ENCODE results near the gene PTMS. TPM values are rescaled to one million over a fixed set of nuclear protein-coding genes. Genes with fewer than 3 reads are reported as not detected.

Gene PTMS
- total RNA-seq, 1 donor from 2014 or later: 288 TPM

DNA sequence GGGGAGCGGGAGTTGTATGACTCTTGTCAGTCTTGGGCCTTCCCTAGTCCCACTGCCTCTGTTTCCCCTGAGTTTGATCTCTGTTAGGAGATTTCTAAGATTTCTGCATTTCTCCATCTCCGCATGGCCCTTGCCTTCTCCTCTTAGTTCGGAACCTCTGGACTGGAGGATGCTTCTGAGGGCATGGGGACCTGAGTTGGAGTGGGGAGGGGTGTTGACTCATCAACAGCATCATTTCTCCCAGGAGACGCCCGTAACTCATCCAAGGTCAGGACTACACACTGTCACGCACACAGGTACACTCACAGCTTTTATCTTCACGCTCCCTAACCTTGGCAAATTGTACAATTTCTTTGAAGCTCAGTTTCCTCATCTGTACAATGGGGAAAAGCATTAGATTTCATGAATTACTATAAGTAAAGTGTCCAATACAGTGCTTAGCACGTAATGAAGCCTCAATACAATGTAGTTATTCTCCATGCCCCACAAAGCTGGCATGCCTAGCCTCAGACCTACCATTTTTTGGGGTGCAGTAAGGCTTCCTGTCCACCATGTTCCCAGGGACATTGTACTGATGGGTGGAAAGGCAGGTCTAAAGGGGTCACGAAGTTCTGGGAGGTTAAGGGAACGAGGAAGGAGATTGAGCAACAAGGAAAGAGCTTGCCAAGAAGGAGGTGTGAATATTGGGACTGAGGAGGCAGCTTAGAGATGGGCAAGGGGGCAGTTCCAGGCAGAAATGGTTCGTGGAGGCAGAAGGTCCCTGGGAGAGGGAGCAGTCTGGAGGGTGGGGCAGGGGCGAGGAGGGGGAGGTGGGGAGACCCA, 5.6 kb downstream of the PTMS start:
- no peak for DNase-seq (ENCODE audit: low spot score)

GRCh38 chr12:6772331-6772695, 6.2 kb downstream of the PTMS start, which contains the start of gene LAG3:
Gene LAG3 (plus strand): TSS chr12:6772520. CDS start chr12:6772853, 333 bp downstream.
- no peak for DNase-seq (ENCODE audit: low spot score)

DNA sequence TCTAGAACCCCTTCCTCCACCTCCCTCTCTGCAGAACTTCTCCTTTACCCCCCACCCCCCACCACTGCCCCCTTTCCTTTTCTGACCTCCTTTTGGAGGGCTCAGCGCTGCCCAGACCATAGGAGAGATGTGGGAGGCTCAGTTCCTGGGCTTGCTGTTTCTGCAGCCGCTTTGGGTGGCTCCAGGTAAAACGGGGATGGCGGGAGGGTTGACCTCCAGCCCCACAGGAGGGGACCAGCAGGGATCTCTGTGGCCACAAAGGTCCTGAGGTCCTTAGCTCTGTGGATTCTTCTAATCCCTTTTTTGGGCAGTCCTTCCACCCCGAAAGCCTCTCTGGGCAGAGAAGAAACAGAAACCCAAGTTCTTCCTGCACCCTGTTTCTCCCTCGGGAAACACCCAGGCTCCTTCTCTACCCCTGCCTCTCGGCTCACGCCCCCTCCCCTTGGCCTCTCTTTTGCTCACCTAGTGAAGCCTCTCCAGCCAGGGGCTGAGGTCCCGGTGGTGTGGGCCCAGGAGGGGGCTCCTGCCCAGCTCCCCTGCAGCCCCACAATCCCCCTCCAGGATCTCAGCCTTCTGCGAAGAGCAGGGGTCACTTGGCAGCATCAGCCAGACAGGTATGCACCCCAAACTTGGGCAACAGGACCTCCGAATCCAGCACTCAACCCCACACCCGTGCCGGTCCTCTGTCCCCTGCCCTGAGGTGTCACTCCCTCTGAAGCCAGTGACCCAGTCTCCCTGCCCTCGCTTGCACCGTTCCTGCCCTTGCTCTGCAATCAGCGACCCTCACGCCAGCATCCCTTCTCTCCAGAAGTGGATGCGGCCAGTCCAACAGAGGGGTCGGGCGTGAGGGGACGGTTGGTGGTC, 6.8 kb downstream of the PTMS start:
- DNase-seq (ENCODE audit: low spot score): no peak

DNA sequence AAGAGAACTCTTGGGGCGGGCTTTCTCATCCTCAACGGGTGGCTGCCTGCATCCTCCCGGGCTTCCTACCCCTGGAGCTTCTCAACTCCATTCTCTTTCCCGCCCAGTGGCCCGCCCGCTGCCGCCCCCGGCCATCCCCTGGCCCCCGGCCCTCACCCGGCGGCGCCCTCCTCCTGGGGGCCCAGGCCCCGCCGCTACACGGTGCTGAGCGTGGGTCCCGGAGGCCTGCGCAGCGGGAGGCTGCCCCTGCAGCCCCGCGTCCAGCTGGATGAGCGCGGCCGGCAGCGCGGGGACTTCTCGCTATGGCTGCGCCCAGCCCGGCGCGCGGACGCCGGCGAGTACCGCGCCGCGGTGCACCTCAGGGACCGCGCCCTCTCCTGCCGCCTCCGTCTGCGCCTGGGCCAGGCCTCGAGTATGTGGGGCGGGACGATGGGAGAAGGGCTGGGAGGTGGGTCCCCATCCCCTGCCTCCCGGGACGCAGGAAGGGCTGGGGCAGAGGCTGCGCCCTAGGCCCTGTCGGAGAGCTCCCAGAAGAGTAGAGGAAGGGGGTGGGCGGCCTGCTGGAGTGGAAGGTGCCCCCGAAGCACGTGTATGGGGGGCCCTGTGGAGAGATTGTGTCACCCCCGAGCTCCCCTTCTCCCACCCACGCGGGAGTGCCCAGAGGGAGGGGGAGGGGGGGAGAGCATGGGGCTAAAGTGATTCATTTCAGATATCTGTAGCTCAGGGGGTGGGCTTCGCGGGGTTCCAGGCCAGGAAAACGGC, 7.6 kb downstream of the PTMS start:
- no peak for DNase-seq (ENCODE audit: low spot score)

GRCh38 chr12:6774499-6775062, 8.4 kb downstream of the PTMS start:
- no peak for DNase-seq (ENCODE audit: low spot score)

DNA sequence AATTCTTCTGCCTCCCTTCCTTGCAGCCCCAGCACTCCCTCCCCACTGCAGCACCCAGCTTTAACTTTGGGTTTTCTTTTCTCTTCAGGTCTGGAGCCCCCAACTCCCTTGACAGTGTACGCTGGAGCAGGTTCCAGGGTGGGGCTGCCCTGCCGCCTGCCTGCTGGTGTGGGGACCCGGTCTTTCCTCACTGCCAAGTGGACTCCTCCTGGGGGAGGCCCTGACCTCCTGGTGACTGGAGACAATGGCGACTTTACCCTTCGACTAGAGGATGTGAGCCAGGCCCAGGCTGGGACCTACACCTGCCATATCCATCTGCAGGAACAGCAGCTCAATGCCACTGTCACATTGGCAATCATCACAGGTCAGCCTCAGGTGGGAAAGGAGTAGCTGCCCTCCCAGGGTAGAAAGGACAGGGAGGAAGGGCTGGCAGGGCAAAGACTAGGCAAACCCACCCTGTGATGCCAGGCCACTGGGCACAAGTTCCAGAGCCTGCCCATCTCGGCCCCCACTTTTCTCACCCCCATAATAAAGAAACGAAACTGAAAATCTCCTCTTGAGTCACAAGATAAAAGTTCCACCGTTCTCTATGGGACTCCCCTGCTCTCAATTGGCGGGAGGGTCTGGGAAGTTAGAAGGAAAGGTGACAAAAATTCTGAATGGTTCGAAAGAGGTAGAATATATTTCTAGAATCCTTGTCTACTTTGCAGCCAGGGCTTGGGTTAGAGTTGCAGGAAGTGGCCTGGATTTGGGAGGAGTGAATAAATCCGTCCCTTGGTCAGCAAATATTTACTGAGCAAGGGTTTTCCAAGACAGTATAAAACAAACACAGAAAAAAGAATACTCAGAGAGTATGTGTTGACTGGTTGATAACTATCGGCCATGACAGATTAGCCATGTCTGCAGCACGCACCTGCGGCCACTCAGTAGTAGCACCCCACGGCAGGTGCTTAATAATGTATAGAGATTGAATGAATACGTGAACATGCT, 9.3 kb downstream of the PTMS start:
- DNase-seq (ENCODE audit: low spot score): no peak

- DNase-seq (ENCODE audit: low spot score): no peak
Measured at GRCh38 chr12:6777386-6777785, 11.2 kb downstream of the PTMS start.

DNA sequence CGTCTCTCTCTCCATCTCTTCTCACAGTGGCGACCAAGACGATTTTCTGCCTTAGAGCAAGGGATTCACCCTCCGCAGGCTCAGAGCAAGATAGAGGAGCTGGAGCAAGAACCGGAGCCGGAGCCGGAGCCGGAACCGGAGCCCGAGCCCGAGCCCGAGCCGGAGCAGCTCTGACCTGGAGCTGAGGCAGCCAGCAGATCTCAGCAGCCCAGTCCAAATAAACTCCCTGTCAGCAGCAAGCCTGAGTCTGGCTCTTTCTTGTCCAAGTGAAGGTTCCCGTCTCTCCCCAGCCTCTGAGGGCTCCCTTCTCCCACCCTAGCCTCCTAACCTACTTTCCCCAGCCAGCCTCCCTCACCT, 12.0 kb downstream of the PTMS start:
- no peak for DNase-seq (ENCODE audit: low spot score)

DNA sequence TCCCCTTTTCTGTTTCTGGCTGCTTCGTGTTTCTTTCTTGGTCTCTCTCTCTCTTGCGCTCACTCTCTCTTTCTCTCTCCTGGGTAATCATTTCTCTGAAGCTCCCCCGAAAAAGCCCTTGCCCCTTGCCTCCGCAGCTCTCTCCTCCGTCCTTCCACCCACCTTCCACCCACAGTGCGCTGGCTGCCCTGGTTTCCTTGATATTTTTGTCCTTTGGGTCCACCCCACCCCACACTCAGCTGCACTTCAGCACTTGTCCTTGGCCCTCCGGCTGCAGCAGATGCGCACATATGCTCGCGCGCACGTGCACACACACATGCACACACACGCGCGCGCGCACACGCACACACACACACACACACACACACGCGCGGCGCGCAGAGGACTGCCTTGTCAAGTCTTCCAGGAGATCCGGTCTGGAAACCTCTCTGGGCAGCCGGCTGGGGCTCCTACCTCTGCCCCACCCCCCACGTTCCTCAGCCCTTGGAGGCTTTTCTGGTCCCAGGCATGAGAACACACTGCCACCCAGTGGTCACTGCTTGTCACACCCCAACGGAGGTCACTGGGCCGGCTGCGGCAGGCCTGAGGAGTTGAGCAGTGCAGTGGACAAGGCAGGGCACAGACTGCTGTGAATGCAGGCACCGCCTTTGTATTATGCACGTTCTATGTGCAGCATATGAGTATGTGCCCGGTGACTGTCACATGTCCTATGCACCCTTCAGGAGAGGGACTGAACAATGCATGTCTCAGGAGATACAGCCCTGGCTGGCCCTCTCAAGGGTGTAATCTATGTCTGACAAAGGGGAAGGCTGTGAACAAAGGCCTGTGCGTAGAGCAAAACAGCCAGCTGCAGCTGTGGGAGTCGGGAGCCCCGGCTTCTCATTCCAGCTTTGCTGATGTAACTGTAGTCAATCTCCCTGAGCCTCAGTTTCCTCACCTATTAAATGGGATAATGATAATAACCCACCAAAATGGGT, 12.7 kb downstream of the PTMS start:
- peak; percentile 96 for DNase-seq (ENCODE audit: low spot score)

GRCh38 chr12:6779708-6780432, 13.7 kb downstream of the PTMS start:
- no peak for DNase-seq (ENCODE audit: low spot score)

- DNase-seq (ENCODE audit: low spot score): no peak
Measured at GRCh38 chr12:6780573-6780972, 14.4 kb downstream of the PTMS start.

- DNase-seq (ENCODE audit: low spot score): no peak
Measured at GRCh38 chr12:6782119-6782518, 16.0 kb downstream of the PTMS start.

DNA sequence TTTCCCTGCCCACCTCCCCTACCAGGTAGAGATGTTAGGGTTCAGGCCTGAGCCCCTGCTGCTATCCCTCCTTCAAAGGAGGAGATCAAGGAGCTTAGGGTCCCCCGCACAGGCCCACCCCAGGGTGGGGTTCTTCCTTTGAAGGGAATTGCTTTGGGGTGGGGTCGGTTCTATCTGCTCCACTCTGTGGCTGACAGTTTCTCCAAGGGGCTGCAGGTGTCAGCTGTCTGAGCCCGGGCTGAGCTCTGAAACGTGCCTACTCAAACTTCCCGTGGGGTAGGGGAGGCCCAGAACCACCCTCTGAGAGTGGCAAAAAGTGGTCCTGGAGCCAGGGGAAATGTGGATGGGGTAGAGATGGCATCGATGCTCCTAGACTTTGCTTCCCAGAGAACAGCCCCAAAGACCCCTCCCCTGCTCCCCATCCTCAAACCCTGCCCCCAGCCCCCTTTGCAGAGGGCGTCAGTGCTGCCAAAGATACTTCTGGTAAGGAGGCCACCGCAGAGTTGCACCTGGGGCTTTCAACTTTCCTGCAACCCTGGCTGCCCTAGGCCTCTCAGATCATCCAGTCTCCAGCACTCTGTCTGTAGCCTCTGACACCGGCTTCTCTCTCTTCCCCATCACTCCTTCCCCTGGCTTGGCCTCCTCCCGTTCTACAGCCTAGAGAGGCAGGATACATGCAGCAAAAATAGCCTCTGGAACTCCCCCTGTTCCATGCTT, 16.8 kb downstream of the PTMS start:
- no peak for DNase-seq (ENCODE audit: low spot score)

GRCh38 chr12:6783828-6784227, 17.7 kb downstream of the PTMS start:
- DNase-seq (ENCODE audit: low spot score): no peak

DNA sequence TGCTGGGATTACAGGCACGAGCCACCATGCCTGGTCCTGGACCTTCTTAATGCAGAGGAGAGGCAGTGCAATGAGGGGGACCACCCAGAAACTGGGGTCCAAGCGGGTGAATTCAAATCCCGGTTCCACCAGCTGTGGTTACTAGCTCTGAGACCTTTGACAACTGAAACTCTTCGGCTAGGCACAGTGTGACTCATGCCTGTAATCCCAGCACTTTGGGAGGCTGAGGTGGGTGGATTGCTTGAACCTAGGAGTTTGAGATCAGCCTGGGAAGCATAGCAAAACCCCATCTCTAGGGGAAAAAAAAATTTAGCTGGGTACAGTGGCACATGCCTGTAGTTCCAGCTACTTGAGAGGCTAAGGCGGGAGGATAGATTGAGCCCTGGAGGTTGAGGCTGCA, 18.1 kb downstream of the PTMS start:
- DNase-seq (ENCODE audit: low spot score): no peak

GRCh38 chr12:6784761-6785160, 18.6 kb downstream of the PTMS start:
- no peak for DNase-seq (ENCODE audit: low spot score)

- no peak for DNase-seq (ENCODE audit: low spot score)
Measured at GRCh38 chr12:6786416-6787094, 20.4 kb downstream of the PTMS start.

DNA sequence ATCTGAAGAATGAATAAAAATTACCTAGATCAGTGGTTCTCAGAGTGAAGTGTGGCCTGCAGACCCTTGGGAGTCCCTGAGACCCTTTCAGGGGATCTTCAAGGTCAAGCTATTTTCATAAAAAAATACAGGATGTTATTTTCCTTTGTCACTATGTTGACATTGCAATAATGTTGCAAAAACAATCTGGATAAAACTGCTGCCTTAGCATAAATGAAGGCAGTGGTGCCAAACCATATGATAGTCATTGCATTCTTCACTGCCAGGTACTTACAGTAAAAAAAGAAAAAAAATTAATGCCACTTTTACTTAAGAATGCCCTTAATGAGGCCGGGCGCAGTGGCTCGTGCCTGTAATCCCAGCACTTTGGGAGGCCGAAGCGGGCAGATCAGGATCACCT, 21.1 kb downstream of the PTMS start:
- no peak for DNase-seq (ENCODE audit: low spot score)

Measured in ureter (tissue), 1 donor.